ENCODE results near the gene MYBPC3.
"Not testable (repeated sequence)": the region's sequence is repeated elsewhere in the genome, so short reads cannot be mapped to it uniquely, and the experiment has no call there.

The MYBPC3 gene

DNA sequence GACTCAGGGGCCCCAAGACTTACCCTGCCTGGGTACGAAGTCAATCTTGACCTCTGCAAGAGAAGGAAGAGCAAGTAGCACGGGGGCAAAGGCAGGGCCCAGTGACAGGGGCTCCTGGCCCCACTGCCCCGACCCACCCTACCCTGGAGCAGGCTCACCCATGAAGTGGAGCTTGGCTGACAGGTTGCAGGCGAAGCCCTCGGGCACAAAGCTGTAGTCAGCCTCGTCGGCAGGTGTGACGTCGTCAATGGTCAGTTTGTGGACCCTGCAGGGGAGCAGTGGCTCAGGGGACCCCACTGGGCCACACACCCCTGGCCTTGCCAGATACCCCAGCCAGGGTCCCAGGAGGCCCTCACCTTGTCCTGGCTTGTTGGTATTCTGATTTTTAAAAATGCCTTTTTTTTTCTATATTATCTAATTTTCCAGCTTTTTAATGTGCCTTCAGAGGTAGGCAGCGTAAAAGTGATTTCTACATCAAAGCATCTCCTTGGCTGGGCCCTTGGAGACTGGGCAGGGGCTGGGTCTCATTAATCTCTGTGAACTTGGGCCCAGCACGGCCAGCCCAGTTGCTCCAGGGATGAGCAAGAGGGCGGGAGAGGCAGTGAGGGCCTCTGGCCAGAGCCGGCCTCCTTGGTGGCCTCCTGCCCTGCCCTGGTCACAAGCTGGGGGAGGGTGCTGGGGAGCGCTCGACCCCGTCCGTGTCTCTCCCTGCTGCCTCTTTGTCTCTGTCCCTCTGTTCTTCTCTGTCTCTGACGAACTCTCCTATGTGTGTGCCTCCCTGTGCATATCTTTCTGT lies 11.3 kb downstream of the MYBPC3 start:
- no peak for DNase-seq (ENCODE audit: low read depth in 2 of 2, low spot score in 1 of 2)

DNA sequence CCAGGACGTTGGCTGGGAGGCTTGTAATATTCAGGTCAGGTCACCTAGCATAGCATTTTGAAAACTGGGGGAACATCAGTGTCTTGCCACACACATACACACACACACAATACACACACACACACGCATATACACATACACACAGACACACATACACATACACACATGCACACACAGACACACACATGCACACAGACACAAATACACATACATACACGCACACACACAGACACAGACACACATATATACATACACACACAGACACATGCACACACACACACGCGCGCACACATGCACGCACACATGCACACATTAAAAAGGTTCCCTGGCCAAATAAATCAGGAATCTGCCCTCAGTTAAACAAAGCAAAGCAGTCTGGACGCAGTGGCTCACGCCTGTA lies 12.5 kb downstream of the MYBPC3 start:
- no peak for DNase-seq (ENCODE audit: low read depth in 2 of 2, low spot score in 1 of 2)

DNA sequence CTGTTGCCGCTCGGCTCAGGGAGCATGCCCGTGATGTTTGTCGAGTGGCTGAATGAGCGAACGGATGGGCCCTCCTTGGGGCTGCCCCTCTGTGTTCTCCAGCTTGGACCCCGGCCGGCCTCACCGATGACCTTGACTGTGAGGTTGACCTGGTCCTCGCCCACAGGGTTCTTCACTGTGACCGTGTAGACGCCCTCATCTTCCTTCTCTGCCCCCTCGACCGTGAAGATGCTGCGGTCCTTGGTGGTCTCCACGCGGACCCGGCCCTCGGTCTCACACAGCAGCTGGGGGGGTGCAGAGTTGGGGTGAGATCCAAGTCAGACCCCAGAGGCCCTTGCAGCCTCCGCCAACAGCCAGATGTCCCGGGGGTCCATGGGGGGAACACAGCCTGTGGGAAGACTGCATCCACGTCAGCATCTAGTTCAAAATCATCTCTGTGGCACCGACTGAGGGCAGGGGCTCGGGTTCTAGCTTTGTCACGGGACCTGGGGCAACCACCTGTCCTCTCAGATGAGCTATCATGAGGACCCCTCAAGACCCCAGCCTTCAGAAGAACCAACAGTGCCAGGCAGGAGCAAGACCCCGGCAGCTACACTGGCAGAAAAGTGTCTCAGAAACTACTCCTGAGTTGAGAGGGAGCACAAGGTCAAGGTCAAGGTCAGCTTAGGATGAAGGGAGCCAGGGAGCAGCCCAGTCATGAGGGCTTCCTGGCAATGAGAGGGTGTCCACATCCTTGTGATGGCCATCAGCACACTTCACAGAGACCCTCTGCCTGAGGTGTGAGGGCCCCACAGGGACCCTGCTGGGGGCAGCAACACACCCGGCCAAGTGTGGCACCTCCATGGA lies 13.9 kb downstream of the MYBPC3 start:
- no peak for DNase-seq (ENCODE audit: low read depth in 2 of 2, low spot score in 1 of 2)

DNA sequence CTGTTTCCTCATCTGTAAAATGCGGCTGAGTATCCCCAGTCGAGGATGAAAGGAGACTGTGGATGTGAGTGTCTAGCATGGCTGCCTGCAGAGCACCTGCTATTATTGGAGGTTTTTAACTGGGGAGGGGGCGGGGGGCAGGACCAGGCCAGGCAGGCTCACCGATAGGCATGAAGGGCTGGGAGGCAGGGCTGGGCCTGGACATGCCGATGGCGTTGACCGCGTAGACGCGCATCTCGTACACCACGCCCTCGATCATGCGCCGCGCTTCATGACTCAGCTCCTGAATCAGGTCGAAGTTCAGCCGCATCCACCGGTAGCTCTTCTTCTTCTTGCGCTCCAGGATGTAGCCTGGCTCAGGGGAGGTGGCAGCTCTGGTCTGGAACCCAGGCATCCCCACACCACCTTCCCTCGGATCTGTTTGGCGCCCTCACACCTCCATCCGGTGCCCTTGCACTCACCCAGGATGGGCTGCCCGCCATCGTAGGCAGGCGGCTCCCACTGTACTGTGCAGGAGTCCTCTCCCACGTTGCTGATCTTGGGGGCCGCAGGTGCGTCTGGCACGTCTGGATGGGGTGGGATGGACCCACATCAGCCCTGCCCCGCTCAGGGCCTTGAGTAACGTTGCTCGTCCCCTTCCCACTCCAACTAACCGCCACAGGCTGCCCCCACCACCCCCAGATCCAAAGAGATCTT lies 15.1 kb downstream of the MYBPC3 start:
- DNase-seq (ENCODE audit: low read depth in 2 of 2, low spot score in 1 of 2), result no peak

DNA sequence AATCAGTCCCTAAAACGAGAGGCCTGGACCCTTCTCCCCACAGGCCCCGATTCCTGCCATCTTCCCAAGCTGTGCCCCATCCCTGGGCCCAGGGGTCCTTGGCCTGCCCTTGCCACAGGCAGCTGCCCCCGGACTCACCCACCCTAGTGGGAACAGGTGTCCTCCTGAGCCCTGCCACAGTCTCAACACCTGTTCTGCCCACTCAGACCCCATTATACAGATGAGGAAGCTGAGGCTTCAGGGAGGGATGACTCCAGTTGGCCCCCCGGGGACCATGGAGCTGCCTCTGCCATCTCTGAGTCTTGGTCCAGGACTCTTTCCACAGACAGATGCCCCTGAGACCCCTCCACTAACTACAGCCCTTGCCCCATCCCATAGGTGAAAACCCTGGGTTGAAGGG lies 15.9 kb downstream of the MYBPC3 start:
- no peak for DNase-seq (ENCODE audit: low read depth in 2 of 2, low spot score in 1 of 2)

DNA sequence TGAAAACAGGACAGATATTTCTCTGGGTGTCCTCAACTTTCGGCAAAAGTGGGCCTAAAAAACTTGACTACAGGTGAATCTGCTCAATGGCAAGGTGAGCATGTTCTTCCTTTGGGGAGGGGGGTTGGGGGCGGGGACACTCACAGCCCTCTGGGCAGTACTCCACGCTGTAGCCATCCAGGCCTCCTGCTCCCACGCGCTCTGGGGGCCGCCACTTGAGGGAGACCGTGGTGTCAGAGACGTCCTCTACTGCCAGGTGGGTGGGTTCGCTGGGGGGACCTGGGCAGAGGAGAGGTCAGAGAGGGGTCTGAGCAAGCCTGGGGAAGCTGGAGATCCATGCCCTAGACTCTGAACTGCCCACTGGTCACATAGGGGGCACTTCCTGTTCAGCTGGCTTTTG lies 16.8 kb downstream of the MYBPC3 start:
- no peak for DNase-seq (ENCODE audit: low read depth in 2 of 2, low spot score in 1 of 2)

DNA sequence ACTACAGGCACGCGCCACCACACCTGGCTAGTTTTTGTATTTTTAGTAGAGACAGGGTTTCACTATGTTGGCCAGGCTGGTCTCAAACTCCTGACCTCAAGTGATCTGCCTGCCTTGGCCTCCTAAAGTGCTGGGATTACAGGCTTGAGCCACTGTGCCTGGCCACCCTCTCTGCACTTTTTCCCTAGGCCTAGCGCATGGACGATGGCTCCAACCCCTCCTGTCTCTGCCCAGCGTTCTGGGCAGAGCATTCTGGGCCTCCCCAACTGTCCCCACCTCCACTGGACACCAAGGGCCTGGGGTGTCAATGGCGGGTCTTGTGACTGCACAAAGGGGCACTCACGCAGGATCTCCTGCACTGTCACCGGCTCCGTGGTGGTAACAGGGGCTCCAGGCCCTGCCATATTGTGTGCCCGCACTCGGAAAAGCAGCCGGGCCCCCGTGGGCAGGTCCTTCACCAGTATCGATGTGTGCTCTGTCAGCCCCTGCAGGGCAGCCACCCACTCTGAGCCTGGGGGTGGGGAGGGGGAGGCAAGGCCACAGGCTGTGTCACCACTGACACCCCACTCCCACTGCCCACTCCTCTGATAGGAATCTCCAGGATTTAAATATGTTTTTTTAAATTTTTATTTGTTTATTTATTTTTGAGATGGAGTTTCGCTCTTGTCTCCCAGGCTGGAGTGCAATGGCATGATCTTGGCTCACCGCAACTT lies 17.6 kb downstream of the MYBPC3 start:
- not testable (repeated sequence) for DNase-seq (ENCODE audit: low read depth in 2 of 2, low spot score in 1 of 2)

DNA sequence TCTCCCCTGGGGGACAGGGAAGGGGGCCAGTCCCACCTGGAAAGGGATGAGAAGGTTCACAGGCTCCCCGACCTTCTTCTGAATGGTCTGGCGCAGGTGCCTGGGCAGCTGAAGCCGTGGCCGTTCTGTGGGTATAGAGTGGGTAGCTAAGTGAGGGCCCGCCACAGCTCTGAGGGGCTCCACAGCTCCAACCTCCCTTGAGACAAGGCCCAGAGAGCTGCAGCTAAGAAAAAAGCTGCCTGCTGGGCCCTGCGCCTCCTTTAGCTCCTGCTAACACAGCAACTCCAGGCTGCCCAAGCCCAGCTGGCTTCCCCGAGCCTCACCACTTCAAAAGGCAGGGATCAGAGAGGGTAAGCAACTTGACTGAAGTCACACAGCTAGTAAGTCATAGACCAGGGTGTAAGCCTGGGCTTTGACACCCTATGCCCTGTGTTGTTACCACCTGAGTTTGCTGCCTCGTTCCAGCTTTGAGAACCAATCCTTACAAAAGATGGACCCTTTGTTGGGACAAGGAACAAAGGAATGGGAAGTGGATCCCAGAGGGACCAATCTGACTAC lies 18.5 kb downstream of the MYBPC3 start:
- DNase-seq (ENCODE audit: low read depth in 2 of 2, low spot score in 1 of 2), result no peak

DNA sequence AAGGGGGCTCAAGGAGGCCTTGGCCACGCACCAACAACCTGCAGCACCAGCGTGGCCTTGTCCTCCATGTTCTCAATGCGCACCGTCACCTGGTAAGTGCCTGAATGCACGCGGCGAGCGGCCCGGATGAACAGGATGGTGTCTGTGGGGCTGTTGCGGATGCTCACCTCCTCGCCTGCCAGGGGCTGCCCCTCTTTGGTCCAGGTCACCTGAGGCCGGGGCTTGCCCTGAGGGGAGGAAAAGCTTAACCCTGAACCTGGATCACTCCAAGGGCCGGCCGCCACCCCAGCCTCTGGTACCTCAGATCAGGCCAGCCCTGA lies 19.0 kb downstream of the MYBPC3 start:
- DNase-seq (ENCODE audit: low read depth in 2 of 2, low spot score in 1 of 2), result no peak

DNA sequence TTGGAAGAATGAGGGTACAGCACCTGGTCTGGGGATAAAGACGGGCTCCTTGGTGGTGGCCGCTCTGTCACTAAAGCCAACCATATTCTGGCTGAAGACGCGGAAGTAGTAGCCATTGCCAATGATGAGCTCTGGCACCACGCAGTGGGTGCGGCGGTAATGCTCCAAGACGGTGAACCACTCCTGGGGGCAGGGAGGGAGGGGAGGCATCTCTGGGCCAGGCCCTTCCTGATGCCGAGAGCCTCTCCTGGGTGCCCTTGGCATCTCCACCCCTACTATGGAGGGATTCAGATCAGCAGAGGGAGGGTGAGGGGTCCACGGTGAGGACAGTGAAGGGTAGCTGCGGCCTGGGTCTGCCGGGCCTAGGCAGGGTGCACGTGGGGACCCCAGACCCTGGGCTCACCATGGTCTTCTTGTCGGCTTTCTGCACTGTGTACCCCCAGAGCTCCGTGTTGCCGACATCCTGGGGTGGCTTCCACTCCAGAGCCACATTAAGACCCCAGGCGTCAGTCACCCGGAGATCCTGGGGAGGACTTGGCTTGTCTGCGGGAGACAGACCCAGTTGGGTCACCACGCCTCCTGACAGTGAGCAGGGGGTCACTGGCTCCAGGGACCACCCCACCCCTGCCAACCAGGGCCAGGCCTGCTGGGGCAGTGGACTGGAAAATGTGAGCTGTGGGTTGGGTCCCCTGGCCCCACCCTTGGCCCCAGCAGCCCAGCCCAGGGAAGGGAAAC lies 19.5 kb downstream of the MYBPC3 start:
- no peak for DNase-seq (ENCODE audit: low read depth in 2 of 2, low spot score in 1 of 2)

DNA sequence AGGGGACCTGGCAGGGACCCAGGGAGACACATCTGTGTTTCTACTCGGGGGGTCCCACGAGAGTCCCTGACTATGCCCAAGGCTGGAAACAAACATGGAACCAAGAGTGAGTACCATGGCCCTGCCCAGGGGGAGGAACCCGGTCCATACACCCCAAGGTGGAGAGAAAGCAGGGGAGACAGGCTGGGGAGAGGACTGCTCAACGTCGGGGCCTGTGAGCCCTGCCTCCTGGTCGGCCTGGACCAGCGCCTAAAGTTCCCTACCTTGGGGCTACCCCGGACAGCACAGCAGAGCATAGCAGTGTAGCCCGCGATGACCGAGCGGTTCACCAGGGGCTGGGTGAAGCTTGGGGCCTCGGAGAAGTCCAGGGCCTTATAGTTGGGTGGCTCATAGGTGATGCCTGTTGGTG lies 20.2 kb downstream of the MYBPC3 start:
- no peak for DNase-seq (ENCODE audit: low read depth in 2 of 2, low spot score in 1 of 2)

DNA sequence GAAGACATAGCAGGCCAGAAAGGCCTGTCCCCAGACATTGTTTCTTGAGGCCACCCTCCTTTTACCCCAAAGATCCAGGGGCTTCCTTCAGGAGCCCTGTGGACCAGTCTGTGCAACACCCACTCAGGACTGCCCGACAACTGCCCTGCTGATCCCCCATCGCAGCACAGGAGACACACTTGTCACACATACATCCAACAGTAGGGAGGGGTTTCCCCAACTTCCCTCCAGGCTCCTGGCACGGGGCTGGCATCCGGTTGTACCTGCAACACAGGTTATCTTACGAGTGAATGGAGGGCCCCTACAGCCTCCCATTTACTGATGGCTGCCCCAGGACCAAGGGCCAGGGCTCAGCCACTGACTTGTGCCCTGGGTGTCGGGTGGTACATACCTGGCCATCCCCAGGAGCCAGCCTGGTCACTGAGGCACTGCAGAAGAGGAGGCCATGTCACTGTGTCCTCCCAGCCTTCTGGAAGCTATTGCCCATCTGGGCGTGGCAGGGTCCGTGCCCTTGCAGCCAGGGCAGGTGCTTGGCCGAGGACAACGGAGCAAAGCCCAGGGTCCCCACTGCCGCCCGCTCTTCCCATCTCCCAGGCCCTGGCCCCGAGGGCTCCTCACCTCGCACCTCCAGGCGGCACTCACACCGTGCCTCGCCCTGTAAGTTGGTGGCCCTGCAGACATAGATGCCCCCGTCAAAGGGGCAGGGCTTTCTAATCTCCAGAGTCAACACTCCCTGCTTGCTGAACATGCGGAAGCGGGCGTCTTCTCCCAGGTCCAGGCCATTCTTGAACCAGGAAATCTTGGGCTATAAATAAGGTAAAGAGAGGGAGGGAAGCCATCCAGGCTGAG lies 20.8 kb downstream of the MYBPC3 start:
- no peak for DNase-seq (ENCODE audit: low read depth in 2 of 2, low spot score in 1 of 2)

DNA sequence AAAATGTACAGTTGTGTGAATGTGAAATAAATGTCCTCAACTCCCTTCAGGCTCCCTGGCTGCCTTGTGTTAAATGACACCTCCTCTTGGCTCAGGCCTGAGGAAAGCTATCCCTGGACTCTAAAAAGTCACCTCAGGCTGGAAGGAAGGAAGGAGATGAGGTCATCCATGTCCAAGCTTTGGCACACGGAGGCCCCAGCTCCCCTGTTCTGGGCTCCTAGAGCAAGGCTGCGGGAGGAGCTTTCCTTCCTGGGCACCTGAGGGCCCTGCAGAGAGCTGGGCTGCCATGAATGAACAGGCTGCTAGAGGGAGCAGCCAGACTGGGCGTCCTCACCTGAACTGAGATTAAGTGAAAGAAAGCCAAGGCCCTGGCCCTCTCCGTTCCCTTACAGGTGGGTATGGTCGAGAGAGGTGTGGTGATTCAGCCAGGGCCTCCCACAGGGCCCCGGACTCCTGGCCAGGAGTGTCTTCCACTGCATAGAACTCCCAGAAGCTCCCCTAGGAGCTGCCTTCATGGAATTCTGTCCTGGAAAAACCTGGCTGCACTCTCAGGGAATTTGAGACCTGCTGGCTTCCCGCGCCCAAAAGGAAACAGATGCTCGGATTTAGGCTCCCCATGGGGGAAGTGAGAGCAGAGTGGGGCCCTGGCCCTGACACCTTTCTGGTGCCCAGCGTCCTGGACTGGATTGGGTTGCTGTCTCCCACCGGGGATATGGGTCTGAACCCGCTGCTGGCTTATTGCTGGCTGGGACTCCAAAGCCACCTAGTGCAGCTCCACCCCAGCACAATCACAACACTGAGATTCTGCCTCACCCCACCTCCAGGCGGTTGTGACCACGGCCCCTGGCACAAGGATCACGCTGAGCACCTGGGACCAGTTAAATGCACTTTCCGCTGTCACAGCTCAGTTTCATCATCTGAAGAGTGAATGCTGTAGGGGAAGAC lies 22.2 kb downstream of the MYBPC3 start:
- no peak for DNase-seq (ENCODE audit: low read depth in 2 of 2, low spot score in 1 of 2)

DNA sequence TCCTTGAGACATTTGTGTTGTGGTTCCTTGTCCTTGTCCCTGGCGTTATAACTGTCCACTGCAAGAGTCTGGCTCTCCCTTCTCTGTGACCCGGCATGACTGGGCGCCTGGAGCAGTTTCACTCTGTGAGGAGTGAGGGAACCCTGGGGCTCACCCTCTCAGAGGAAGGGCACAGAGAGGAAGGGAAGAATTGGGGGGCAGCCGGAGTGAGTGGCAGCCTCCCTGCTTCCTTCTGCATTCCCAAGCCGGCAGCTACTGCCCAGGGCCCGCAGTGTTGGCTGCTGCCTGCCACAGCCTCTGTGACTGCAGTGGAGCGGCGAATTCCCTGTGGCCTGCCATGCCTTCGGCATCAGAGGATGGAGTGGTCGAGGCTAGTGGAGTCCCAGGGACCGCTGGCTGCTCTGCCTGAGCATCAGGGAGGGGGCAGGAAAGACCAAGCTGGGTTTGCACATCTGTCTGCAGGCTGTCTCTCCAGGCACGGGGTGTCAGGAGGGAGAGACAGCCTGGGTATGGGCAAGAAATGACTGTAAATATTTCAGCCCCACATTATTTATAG lies 23.0 kb downstream of the MYBPC3 start:
- DNase-seq (ENCODE audit: low read depth in 2 of 2, low spot score in 1 of 2), result no peak

DNA sequence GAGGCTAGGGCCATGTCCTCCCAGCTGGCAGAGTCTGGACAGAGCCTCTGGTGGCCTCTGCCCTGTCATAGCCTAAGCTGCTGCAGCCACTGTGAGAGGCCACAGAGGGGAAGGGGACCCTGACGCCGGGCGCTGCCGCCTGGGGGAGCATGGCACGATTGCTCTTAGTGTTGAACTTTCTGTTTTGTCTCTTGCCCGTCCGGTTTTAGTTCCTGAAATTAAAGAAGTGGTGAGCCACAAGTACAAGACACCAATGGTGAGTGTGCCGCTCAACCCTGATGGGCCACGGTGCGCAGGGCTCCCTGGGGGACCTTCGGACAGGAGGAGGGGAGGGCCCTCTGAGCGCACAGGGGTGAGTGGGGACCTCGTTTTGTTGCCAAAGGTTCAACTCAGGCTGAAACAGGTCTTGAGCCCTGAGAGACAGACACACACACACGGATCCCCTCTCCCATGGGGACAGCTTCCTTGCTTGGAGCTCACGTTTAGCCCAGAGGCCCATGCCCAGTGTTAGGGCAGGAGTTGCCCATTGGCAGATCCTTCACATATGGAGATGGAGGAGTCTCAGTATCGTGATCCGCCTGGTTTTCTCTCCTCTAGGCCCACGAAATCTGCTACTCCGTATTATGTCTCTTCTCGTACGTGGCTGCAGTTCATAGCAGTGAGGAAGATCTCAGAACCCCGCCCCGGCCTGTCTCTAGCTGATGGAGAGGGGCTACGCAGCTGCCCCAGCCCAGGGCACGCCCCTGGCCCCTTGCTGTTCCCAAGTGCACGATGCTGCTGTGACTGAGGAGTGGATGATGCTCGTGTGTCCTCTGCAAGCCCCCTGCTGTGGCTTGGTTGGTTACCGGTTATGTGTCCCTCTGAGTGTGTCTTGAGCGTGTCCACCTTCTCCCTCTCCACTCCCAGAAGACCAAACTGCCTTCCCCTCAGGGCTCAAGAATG lies 23.8 kb downstream of the MYBPC3 start:
- no peak for DNase-seq (ENCODE audit: low read depth in 2 of 2, low spot score in 1 of 2)

DNA sequence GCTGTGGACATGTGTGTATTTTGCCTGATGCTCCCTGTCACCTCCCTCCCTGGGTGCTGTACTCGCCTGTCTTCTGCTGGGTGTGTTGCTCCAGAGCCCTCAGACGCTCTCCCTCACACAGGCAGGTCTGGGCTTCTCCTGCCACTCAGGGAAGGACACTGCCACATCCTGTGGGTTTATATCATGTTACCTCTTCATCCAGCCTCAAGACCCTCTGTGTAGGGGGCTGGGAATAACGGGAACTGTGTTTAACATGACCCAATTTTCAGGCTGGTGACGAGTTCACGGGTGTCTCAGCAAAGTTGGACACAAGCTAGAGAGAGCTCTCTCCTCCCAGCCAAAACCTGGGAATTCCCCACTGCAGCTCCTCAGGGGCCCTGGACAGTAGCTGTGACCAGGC lies 24.6 kb downstream of the MYBPC3 start:
- DNase-seq (ENCODE audit: low read depth in 2 of 2, low spot score in 1 of 2), result no peak

DNA sequence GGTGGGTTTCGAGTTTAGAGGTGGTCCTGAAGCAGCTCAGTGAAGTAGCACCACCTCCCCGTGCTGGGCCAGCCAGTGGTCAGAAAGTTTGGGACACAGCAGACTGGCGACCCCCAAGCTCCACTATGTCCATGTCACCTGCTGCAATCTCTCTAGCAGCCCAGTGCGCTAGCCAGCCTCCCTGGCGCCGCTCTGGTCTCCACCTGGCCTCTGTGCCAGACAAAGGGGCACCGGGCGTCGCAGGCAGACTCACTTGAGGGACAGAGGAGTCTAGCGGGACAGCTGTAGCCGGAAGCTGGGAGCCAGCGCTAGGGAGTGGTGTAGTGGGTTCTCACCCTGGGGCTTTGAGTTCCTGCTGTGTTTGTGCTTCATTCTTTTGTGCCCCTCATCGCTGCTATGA lies 25.5 kb downstream of the MYBPC3 start:
- no peak for DNase-seq (ENCODE audit: low read depth in 2 of 2, low spot score in 1 of 2)
